HG03460 (cell line): ENCODE measurements around the gene TCF7L2.

ENCODE experiments used
- ATAC-seq: cut with Tn5 transposase; IDR thresholded peaks from one replicate; pipeline ENCODE4 v1.9.1; 2021; ENCODE audit not compliant: unreplicated experiment

Gene TCF7L2

DNA sequence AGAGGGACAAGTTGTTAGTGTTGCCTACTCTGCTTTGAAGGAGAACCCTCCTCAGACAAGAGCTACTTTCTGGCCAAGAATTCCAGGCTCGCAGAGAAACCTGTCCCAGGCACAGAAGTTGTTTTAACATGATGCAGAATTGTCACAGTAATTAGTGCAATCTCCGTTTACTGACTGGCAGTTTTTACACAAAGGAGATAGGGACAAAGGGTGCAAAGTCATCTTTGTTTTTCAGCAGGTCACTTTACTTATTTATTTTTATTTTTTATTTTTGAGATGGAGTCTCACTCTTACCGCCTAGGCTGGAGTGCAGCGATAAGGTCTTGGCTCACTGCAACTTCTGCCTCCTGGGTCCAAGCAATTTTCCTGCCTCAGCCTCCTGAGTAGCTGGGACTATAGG is 12.3 kb downstream of the TCF7L2 start:
- no peak for ATAC-seq

- no peak for ATAC-seq
Observed at GRCh38 chr10:112963835-112964234, 13.8 kb downstream of the TCF7L2 start.

DNA sequence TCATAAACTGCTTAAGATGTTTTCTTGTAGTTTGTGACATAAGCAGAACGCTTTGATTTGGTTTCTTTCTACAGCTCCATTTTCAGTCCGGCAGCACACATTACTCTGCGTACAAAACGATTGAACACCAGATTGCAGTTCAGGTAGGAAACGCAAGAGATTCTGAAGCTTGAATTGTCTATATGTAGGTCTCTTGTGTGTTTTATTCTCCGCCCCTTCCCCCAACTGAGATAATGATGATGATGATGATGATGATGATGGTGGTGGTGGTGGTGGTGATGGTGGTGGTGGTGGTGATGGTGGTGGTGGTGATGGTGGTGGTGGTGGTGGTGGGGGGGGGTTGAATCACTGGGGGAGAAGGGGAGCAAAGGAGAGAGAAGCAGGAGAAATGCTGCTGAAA is 14.4 kb downstream of the TCF7L2 start:
- no peak for ATAC-seq

DNA sequence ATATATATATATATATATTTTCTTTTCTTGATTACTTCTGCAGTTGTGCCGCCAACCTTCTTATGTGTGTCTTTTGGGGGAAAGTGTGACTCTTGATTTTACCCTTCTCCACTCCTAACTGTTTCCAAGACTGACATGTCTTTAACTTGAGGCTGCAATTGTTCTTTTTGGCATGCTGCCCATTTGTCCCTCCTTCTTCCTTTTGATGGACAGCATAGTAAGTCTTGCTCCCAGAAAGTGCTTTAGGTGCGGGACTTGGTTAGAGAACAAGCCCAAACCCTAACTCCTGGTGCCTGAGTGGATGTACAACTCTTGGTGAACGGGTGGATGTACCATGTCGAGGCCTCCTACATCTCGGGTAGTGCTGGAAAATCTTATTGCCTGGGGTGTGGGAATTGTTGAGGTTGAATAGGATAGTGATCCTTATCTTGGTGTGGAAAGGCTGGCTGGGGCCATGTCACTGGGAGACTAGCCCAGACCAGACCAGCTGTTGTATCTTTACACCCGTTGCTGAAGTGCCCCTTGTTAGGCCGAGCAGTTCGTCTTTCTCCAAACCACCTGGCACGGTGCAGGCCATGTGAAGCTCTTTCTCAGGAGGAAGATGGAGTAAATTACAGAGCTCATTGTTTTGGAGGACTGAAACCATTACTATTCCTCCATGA is 16.3 kb downstream of the TCF7L2 start:
- no peak for ATAC-seq

DNA sequence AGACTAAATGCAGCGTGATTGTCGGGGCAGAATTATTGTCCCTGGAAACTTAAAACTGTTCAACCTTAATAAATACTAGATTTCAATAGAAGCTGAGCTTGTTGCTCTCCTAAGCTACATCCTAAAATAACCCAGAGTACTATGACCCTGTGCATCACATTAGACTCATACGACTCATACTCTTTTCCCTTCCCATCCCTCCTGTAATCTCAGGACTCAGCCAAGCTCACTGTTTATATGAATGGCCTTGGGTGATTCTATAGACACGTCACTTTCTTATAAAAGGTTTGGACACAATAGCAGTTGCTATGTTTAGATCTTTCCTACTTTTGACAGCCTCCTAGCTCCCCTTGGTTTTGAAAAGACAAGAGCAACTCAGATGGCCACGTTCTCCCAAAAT is 17.2 kb downstream of the TCF7L2 start:
- no peak for ATAC-seq

DNA sequence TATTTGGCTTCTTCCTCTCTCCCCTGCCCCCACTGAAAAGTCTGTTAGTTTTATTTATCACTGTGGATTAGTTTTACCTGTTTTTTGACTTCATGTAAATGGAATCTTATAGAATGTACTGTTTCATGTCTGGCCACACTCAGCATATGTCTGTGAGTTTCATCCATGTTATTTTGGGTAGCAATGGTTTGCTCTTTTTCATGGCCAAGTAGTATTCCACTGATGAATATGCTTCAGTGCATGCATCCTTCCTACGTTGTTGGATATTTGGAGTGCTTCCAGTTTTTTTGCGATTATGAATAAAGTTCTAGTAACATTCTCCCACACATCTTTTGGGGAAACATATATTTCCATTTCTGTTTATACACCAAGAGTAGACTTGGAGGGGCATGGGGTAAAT is 19.1 kb downstream of the TCF7L2 start:
- ATAC-seq, result no peak

DNA sequence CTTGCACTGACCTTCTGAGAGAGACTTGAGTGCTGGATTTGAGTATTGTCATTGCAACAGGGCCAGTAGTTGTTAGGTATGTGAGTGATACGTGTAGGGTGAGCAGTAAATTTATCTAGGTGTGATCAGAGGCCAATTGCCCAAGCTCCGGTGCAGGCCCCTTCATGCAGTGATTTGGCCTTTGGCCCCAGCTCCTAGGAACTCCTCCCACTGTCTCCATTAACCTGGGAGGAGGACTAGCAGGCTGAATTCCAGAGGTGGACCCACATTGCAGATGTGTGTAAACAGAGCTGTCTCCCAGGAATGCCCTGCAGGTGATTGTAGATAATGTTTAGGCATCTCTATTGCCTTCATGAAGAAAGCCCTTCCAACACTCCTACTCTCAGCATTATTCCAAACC is 19.5 kb downstream of the TCF7L2 start:
- ATAC-seq, result no peak

GRCh38 chr10:112970021-112970420 is 20.0 kb downstream of the TCF7L2 start:
- no peak for ATAC-seq

DNA sequence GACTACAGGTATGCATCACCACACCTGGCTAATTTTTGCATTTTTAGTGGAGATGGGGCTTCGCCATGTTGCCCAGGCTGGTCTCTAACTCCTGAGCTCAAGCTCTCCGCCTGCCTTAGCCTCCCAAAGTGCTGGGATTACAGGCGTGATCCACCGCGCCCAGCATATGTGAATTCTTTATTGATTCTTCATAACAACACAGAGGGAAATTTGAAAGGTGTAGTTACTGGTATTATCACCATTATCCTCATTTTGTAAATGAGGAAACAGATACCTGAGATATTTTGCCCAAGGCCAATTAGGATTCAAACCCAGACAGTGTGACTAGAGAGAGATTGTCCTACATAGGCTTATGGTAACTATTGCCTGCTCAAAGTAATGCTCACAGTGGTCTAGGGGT is 22.6 kb downstream of the TCF7L2 start:
- ATAC-seq, result no peak

GRCh38 chr10:112973046-112973445 is 23.0 kb downstream of the TCF7L2 start:
- no peak for ATAC-seq

DNA sequence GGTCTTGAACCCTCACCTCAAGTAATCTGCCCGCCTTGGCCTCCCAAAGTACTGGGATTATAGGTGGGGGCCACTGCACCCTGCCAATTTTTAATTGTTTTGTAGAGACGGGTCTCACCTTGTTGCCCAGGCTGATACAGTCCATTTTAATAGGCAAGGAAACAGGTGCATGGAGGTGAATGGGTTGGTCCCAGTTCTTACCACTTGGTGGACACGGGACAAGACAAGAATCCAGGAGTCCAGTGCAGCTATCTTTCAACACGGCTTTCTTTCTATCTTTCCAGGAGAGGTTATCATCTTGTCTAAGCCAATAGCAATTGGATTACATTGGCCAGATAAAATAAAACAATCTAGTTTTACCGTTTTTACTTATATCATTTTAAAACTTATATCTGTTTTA is 23.8 kb downstream of the TCF7L2 start:
- no peak for ATAC-seq

DNA sequence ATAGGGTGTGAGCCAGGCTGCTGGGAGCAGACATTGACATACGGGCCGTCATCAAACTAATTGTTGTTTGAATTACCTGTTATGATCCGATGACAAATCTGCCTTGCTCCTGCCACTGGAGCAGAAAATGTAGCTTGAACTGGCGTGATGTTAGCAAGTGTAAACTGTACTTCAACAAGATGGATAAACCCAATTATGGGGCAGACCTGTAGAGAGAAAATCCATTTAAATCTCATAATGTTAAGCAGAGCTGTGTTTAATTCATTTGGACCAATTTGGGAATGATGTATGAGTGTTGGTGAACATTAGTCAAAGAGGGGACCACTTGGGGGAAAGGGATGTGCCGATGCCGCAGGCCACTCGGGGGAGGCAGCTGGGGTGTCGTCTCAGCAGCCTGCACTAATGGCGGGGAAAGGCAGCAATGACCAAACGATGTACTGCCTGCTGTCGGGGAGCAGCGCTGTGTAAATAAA is 27.4 kb downstream of the TCF7L2 start:
- ATAC-seq, result no peak

- no peak for ATAC-seq
Observed at GRCh38 chr10:112979927-112980326, 29.9 kb downstream of the TCF7L2 start.

DNA sequence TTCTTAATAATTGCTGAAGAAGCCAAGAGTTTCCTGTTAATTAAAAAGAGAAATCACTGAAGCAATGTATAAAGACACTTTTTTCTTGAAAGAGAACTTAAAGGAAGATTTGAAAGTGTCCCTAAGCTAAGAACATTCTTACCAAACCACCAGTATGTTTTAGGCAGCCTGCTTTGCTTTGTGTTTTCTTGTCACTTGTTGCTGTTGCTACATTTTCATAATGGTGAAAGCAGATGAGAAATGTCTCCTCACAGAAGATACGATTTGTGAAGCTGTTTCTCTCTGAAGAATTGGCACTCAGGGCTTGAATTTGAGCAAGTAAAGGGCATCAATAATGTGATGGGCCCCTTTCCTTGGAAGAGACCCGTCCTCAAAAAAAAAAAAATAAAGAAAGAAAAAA is 30.9 kb downstream of the TCF7L2 start:
- ATAC-seq, result no peak

- ATAC-seq, result peak; percentile 97
Observed at GRCh38 chr10:112981553-112981952, 31.5 kb downstream of the TCF7L2 start.

- no peak for ATAC-seq
Observed at GRCh38 chr10:112983444-112984056, 33.5 kb downstream of the TCF7L2 start.

DNA sequence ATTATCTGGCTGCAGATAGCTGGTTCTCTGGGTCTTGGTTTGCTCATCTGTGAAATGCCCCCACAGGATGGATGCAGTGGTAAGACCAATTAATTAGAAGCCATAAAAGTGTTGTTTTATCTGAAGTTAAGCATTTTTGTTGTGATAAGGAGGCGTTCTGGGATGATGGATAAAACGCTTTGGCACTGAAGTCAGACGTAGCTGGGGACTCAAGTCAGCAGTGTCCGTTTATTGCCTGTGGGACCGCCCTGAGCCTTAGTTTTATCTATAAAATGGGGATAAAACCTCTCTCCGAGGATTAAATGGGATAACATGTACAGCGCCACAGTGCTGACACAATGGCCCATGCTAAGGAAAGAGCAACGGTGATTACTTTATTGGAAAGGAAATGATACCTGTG is 34.7 kb downstream of the TCF7L2 start:
- ATAC-seq, result no peak

- no peak for ATAC-seq
Observed at GRCh38 chr10:112985690-112986543, 35.9 kb downstream of the TCF7L2 start.

GRCh38 chr10:112986544-112987190 is 36.6 kb downstream of the TCF7L2 start:
- ATAC-seq, result no peak

GRCh38 chr10:112988839-112989406 is 38.9 kb downstream of the TCF7L2 start:
- ATAC-seq, result no peak

DNA sequence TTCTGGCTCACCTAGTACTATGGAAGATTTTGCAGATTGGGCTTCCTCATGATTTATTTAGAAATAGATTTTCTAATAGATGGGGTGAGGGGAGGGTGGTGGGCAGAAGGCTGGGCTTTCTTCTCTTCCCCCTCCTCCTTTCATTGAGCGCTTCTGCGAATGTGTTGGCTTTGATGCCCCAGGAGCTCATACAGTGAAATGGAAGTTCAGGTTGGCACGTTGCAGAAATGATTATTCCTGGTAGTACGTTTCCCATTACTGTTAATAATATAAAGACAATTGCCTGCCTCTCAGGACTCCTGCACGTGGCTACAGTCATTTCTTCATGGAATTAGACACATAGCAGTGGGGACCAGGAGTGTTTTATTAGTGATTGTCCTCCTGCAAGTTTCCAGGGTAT is 39.8 kb downstream of the TCF7L2 start:
- ATAC-seq, result no peak
